Rectal smooth muscle tissue (tissue), 1 donor: Measurements from ENCODE around the gene JAG2.

ENCODE experiments used
- H3K27ac ChIP-seq: one replicate; pipeline ENCODE4 v1.7.0; 2013; ENCODE audit warnings: low read depth, low read length, inconsistent platforms
- H3K27me3 ChIP-seq: one replicate; pipeline ENCODE4 v1.7.0; 2013; ENCODE audit warnings: low read length; ENCODE audit not compliant: control insufficient read depth, insufficient read depth
- H3K36me3 ChIP-seq: one replicate; pipeline ENCODE4 v1.7.0; 2013; ENCODE audit warnings: low read length; ENCODE audit not compliant: control insufficient read depth, insufficient read depth
- H3K4me1 ChIP-seq: one replicate; pipeline ENCODE4 v1.7.0; 2013; ENCODE audit warnings: low read length; ENCODE audit not compliant: control insufficient read depth, insufficient read depth
- H3K4me3 ChIP-seq: one replicate; pipeline ENCODE4 v1.7.0; 2013; ENCODE audit warnings: low read length
- H3K9ac ChIP-seq: one replicate; pipeline ENCODE4 v1.7.0; 2013; ENCODE audit warnings: low read length

JAG2 gene

DNA sequence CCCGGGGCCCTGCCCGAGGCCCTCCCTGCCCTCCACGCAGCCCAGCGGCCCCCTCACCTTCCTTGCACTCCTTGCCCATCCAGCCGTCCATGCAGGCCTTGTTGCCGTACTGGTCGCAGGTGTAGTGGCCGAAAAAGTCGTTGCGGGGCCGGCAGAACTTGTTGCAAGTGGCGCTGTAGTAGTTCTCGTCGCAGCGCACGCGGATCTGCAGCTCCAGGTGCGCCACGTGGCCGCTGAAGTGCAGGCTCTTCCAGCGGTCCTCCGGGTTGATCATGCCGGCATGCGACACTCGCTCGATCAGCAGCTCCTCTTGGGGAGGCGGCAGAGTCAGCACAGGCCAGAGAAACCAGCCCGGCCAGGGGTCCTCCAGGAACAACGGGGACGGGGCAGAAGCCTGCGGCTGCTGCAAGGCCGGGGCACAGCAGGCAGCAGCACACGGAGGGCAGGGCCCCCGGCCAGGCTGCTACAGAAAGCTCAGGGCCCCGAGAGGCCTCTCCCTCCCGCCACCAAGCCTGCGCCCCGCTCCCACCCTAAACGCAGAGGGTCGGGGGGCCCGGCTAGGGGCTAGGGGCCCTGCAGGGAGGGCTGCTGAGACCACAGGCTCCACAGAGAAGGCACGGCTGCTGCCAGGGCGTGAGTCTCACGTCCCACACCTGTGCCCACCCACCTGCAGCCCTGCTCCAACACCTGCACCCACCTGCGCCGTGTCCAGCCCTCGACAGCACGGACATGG, 12.7 kb downstream of the JAG2 start:
- no peak overlapping the region for H3K27ac ChIP-seq
- no peak overlapping the region for H3K4me3 ChIP-seq
- no peaks in the 10 kb centered on the region for H3K36me3 ChIP-seq
- no peaks in the 10 kb centered on the region for H3K4me1 ChIP-seq
- H3K9ac ChIP-seq: no peak overlapping the region
- no peaks in the 10 kb centered on the region for H3K27me3 ChIP-seq

DNA sequence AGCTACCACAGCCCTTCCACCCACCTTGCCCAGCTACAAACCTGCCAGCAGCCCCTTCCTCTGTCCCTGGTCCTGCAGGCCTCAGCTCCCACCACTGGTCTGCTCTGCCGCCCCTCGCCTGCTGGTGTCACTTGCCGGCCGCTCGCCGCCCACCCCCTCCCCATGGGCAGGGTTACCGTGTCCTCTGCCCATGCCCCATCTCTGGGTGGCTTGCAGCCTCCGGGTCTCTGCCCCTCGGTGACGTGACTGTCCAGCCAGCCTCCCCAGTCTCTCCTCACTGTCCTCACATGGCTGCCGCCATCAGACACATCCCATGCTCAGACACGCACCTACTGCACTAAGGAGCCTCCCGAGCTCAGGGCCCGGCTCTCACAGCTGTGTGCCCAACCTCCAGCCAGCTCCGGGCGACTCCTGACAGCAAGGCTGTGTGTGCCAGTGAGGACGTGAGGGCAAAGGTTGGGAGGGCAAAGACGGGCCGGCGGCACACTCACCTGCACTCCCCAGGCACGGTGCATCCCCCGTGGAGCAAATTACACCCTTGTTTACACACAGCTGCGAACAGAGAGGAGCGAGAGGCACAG, 13.4 kb downstream of the JAG2 start:
- no peak overlapping the region for H3K4me3 ChIP-seq
- H3K27ac ChIP-seq: no peak overlapping the region
- H3K9ac ChIP-seq: no peak overlapping the region
- no peaks in the 10 kb centered on the region for H3K36me3 ChIP-seq
- no peaks in the 10 kb centered on the region for H3K4me1 ChIP-seq
- H3K27me3 ChIP-seq: no peaks in the 10 kb centered on the region

DNA sequence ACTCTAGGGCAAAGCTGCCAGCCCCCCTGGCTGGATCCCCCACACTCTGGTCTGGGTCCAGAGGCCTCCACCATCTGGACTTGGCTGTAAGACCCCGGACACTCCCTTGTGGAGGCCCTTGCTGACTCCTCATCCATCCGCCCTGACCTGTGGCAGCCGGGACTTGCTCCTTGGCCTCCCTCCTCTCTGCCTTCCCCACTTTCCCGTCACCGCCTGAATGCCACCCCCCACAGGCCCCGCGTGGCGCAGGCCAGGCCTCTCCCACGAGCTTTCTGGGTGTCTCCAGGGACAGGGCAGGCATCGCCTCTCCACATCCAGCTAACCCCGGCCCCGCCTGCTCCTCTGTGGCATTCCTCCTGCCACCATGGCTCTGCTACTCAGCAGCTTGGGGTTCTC, 14.1 kb downstream of the JAG2 start:
- no peaks in the 10 kb centered on the region for H3K36me3 ChIP-seq
- no peak overlapping the region for H3K9ac ChIP-seq
- H3K4me1 ChIP-seq: no peaks in the 10 kb centered on the region
- H3K27me3 ChIP-seq: no peaks in the 10 kb centered on the region
- no peak overlapping the region for H3K4me3 ChIP-seq
- no peak overlapping the region for H3K27ac ChIP-seq

DNA sequence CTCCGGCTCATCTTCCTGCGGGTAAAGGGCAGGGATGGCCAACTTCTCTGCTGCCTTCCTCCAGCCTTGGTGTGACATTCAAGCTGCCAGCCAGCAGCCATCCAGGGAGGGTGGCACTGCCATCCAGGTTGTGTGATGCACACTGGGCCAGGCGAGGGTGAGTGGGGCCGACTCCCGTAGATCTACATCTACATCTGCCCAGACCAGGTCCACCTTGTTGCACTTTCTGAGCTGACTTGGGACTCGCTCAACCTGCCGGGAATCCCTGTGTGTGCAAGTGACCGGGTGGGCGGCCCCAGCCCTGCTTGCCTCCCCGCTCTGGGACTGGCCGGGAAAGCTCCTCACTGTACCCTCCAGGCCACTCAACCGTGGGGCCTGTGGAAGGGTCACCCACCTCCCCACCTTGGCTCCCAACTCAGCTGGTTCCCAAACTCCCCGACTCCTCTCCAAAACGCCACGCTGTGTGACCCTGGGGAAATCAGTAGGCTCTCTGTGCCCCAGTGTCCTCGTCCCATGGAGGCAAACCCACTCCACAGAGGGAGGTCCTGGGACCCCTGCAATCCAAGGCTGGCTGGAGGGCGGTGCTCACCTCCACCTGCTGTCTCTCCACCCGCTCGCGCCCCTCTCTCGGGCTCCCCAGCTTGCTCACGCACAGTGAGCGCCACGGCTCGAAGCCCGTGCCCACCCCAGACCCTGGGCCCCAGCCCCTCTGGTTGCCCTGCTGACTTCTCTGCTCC, 14.7 kb downstream of the JAG2 start:
- H3K4me1 ChIP-seq: no peaks in the 10 kb centered on the region
- no peaks in the 10 kb centered on the region for H3K27me3 ChIP-seq
- no peak overlapping the region for H3K4me3 ChIP-seq
- no peaks in the 10 kb centered on the region for H3K36me3 ChIP-seq
- H3K27ac ChIP-seq: no peak overlapping the region
- no peak overlapping the region for H3K9ac ChIP-seq

DNA sequence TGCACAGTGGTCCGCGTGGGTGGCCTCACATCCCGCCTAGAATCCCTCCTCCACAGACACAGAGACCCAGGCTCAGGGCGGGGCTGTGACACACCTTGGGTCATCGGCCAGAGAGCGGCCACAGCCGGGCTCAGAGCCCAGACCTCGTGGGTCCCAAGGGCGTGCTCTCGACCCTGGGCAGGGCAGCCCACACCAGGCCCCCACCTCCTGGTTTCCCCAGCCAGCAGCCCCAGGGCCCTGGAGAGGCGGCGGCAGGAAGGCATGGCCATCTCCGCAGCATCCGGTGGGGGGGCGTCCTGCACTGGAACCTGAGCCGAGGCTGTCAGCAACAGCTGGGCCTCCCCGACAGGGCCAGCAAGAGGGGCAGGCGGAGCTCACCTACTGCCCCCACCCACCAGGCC, 15.2 kb downstream of the JAG2 start:
- Histone ChIP-seq H3K36me3 (no peaks in the 10 kb centered on the region), H3K4me1 (no peaks in the 10 kb centered on the region), H3K27ac (no peak overlapping the region)

DNA sequence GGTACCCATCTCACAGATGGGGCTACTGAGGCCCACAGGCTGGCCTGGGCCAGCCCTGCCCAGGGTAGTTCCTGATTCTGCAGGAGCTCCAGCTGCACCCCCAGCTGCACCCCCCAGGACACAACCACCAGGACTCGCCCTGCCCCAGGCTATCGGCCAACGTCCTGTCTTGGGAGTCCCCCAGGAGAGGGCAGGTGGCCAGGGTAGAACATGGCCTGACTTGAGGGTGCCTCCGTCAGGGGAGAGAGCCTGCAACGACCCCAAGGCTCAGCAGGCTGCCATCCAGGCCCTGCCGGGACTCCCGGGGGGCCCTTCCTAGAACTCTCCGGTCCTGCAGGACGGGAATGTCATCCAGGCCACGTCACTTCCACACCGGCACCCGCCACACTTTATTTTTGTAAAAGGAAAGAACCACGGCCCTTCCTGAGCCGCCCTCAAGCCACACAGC, 15.8 kb downstream of the JAG2 start:
- Histone ChIP-seq H3K27me3 (no peaks in the 10 kb centered on the region), H3K4me3 (no peak overlapping the region), H3K27ac (no peak overlapping the region), H3K36me3 (no peaks in the 10 kb centered on the region), H3K9ac (no peak overlapping the region), H3K4me1 (no peaks in the 10 kb centered on the region)

More for the DNA sequence above, 15.2 kb downstream of the JAG2 start:
- no peak overlapping the region for H3K4me3 ChIP-seq
- no peak overlapping the region for H3K9ac ChIP-seq
- H3K27me3 ChIP-seq: no peaks in the 10 kb centered on the region

DNA sequence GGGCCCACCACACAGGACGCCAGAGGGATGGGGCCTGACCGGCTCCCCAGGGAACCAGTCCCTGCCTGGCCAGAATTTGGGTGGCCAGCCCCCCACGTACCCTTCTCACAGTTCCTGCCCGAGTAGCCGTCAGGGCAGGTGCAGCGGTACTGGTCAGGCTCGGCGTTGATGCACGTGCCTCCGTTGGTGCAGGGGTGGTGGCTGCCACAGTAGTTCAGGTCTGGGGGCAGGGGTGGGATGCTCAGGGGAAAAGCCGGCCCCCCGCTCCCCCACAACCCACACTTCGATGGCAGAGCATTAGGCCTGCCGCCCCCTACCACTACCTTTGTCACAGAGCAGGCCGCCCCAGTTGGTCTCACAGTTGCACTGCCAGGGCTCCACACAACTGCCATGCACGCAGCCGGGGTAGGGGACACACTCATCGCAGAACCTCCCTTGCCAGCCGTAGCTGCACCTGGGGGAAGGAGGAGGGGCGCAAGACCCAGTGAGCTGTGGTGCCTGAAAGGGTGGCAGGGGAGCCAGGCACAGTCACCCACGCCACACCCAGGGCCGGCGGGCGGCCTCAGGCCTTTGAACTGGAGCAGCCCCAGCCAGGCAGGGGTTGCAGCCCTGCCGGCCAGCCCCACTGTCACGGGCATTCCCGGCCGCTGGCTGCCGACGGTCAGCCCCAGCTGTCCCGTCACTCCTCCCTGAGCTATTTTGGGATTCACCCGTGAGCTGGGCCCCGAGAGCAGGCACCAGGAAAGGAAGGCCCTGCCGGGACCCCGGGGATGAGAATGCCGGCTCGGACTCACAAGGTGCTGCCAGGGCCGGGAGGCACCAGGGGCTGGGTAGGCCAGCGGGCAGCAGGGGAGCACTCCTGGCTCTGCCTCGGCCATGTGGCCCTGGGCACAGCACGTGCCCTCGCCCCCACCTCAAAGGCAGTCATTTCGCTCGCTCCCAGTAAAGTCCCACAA, 16.5 kb downstream of the JAG2 start:
- Histone ChIP-seq H3K36me3 (no peaks in the 10 kb centered on the region), H3K9ac (no peak overlapping the region), H3K4me1 (no peaks in the 10 kb centered on the region), H3K4me3 (no peak overlapping the region), H3K27me3 (no peaks in the 10 kb centered on the region), H3K27ac (no peak overlapping the region)

DNA sequence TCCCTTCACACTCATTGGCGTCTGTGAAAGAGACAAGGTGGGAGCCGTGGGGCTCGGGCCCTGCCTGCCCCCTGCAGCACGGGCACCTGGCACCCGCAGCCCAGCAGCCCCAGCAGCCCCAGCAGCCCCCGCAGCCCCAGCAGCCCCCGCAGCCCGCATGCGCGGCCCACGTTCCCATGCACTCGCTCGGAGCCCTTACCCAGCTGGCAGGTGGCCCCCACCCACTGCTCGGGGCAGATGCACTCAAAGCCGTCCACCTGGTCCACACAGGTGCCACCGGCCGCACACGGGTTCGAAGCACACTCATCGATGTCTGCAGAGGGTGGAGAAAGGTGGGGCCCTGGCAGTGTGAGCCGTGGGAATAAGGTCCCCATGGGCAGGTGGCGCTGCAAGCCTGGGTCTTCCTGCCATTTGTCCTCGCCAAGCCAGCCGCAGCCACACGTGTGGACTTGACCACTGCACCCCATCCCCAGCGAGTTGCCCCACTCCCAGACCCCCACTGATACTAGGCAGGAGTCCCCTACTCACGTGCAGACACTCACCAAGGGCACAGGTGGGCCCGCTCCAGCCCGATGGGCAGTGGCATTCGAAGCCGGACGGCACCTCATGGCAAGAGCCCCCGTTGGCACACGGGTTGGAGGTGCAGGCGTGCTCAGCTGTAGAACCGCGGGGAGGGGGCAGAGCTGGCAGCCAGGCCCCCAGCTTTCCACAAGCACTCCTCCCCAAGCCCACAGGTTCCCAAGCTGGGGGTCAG, 17.3 kb downstream of the JAG2 start:
- H3K27me3 ChIP-seq: no peaks in the 10 kb centered on the region
- no peak overlapping the region for H3K27ac ChIP-seq
- no peaks in the 10 kb centered on the region for H3K36me3 ChIP-seq
- no peaks in the 10 kb centered on the region for H3K4me1 ChIP-seq
- no peak overlapping the region for H3K4me3 ChIP-seq
- H3K9ac ChIP-seq: no peak overlapping the region

DNA sequence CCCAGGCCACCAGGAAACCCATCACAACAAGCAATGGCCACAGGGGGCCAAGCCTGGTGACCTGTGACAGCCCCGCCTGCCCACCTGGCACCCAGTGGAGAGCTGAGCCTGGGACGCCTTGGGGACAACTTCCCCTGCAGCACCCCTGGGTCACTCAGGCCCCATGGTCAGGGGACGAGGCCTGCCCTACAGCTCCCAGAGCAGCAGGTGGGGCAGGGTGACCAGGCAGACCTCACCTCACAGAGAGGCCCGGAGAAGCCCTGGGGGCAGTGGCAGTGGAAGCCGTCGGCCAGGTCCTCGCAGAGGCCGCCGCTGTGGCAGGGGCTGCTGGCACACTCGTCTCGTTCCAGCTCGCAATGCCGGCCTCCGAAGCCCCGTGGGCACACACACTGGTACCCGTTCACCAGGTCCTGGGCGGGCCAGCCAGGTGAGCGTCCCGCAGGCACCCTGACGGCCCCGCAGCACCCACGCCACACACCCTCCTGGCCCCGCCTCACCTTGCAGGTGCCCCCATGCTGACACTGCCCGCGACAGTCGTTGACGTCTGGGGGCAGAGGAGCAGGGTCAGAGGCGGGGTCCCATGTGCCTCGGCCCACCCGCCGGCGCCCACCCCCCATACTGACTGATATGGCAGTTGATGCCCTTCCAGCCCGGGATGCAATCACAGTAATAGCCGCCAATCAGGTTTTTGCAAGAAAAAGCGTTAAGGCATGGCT, 18.1 kb downstream of the JAG2 start:
- no peak overlapping the region for H3K4me3 ChIP-seq
- no peaks in the 10 kb centered on the region for H3K36me3 ChIP-seq
- no peaks in the 10 kb centered on the region for H3K27me3 ChIP-seq
- no peak overlapping the region for H3K27ac ChIP-seq
- H3K4me1 ChIP-seq: no peaks in the 10 kb centered on the region
- no peak overlapping the region for H3K9ac ChIP-seq

DNA sequence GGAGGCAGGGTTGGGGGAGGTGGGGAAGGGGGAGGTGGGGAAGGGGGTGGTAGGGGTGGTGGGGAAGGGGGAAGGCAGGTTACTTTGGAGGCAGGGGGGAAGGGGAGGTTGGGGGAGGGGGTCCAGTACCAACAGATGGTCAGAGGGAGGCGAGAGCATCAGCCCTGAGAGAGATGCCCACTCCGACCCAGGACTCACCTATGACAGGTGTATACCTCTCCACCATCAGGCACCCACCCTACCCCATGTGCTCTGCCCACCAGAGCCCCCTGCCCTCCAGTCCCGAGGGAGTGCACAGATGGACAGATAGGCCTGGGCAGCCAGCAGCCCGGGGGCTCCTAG, 18.6 kb downstream of the JAG2 start:
- H3K4me3 ChIP-seq: no peak overlapping the region
- no peaks in the 10 kb centered on the region for H3K36me3 ChIP-seq

DNA sequence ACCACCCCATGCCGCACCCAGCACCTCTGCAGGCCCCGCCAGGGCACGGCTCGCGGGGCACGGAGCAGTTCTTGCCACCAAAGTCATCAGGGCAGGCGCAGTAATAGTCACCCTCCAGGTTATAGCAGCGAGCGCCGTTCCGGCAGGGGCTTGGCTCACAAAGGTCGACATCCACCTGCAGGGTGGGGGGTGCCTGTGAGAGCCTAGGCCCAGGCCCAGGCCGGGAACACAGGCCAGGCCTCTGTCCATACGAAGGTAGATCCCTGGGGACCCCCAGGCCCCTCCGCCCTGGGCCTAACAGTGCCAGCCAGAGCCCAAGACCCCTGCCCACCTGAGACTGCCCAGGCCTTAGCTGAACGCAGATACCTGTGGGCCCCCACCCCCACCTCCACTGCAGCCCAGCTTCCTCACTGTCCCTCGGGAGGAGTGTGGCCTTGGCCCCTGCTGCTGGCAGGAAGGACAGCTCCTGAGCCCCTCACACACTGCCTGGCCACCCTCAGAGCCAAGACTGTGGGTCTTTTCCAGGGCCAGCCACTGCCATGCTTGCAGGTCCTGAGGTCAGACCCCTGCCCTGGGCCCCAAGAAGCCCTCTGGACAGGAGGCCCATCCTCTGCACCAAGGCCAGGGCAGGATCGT, 19.3 kb downstream of the JAG2 start:
- Histone ChIP-seq H3K4me3 (no peak overlapping the region), H3K9ac (no peak overlapping the region), H3K36me3 (no peaks in the 10 kb centered on the region), H3K27me3 (no peaks in the 10 kb centered on the region), H3K4me1 (no peaks in the 10 kb centered on the region), H3K27ac (no peak overlapping the region)

More for the DNA sequence above, 18.6 kb downstream of the JAG2 start:
- Histone ChIP-seq H3K9ac (no peak overlapping the region), H3K27ac (no peak overlapping the region), H3K4me1 (no peaks in the 10 kb centered on the region), H3K27me3 (no peaks in the 10 kb centered on the region)
